Measurements from ENCODE around the gene POLD1. TPM values are rescaled to one million over a fixed set of nuclear protein-coding genes. Genes with fewer than 3 reads are reported as not detected.

Gene POLD1
- polyA plus RNA-seq: 1.2 TPM in 1 of 2 replicates, not detected in the other

GRCh38 chr19:50383852-50384684 is at the start of gene POLD1:
POLD1 (plus strand) TSS chr19:50384347; CDS start chr19:50398852, 14,505 bp downstream.

DNA sequence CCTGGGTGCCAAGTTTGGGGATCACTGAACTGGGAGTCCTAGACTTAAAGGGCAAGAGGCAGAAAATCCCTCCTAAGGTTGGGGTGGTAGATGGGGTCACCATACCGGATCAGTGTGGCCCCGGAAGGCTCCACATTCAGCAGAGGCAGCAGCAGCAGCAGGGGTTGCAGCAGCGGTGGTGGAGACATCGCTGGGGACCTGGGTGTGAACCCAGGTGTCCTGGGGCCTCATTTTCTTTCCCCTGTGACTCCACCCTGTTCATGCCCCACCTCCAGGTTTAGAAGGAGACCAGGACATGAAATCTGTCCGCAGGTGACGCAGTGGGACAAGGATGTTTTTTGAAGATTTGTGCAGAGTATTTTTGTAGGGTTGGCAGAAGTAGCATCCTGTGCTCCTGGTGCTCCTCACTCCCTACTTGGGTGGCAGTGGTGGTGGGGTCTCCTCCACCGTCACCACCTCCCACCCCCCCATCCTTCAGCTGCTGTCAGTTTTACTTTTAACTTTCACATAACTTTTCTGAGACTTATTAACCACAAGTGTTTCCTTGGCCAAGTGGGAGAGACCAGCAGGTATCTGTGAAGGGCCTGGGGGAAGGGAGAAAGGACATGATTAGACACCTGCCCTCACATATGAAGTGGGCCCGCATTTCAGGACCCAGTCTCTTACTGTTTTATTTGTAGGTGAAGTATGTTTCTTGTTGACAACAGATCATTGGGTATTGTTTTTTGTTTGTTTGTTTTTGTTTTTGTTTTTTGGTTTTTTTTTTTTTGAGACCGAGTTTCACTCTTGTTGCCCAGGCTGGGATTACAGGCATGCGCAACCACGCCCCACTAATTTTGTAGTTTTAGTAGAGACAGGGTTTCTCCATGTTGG is 18.5 kb upstream of the POLD1 start, which contains the start of gene NAPSA:
Gene NAPSA, minus strand, starts transcription at position 206 of the 873 bp plus-strand sequence. Its CDS starts 18 bp downstream, at position 188.

DNA sequence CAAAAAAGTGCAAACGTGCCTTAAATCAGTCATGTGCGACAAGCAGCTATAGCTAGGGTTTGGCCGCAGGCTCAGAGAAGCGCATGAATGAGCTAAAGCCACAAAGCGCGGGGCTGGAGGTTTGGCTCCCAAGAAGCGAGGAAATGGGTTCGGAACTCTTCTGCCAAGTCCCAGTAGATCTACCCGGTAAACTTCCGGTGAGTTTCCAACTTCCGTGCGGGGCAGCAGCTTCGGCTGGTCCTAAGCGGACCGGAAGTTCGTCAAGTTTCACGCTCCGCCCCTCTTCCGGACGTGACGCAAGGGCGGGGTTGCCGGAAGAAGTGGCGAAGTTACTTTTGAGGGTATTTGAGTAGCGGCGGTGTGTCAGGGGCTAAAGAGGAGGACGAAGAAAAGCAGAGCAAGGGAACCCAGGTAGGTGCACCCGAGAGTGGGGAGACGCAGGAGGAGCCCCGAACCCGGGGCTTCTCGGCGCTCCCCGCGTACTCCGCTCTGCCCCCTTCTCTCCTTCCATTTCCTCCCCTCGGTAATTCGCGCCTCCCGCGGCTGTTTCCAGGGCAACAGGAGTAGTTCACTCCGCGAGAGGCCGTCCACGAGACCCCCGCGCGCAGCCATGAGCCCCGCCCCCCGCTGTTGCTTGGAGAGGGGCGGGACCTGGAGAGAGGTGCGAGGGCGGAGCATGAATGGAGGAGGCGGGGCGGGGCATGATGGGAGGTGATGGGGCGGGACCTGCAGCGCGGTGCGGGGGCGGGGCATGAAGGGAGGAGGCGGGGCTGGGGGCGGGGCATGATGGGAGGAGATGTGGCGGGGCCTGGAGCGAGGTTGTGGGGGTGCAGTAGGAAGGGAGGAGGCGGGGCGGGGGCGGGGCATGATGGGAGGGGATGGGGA is 7.7 kb upstream of the POLD1 start, which contains the start of gene NR1H2:
Gene NR1H2, plus strand, starts transcription at position 292 of the 885 bp plus-strand sequence. CDS start 1,149 bp downstream, outside the sequence.

GRCh38 chr19:50418176-50419021 is 34.3 kb downstream of the POLD1 start, which contains the start of gene SPIB:
SPIB (plus strand) TSS chr19:50418938; CDS start chr19:50418963, 25 bp downstream.

DNA sequence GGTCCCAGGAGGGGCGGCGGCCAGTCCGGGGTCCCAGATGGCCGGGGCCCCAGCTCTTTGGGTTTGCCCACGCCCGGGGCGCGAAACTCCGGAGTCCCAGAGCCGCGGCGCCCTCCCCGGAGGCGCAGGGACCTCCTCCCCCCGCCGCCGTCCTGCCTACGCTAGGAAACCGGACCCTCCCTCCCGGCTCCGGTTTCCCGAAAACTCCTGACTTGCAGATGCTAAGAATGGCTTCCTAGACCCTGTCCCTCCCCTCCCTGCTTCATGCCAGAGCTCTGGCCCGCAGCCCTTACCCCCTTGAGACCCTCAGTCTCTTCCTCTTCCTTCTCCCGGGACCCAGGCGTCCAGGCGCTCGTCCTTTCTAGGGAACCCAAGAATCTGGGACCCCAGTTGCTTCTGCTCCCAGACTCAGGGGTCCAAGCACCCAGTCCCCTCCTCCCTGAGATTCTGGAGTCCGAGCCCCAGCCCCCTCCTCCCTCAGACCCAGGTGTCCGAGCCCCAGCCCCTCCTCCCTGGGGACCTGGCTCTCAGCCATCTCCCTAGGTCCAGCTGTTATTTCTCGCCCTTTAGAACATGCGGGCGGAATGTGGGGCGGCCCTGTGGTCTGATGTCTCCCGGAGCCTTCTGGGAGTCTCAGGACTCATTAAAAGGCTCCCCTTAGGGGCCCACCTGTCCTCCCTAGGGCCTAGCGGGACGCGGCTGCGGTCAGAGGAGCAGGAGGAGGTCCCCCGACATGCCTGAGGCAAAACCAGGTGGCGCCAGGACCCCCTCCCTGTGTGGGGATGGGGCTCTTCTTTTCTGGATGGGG is 48.3 kb downstream of the POLD1 start, which contains the start of gene MYBPC2:
Gene MYBPC2, plus strand, starts transcription at position 672 of the 808 bp plus-strand sequence. Its CDS starts 62 bp downstream, at position 734.

Other genes starting within 250 kb of the POLD1 start
- 1.0 TPM in 1 of 2 replicates, not detected in the other for gene IZUMO2, start 221.1 kb upstream of the POLD1 start, polyA plus RNA-seq
- gene MYH14, start 180.7 kb upstream of the POLD1 start, polyA plus RNA-seq: 2.1 and 6.2 TPM in 2 replicates
- gene KCNC3, start 55.0 kb upstream of the POLD1 start, polyA plus RNA-seq: 6.7 and 9.1 TPM in 2 replicates
- gene NAPSA, start 18.7 kb upstream of the POLD1 start, polyA plus RNA-seq: not detected in 2 replicates
- 1.1 and 2.3 TPM in 2 replicates for gene NR1H2, start 7.9 kb upstream of the POLD1 start, polyA plus RNA-seq
- not detected in 2 replicates for gene SPIB, start 34.6 kb downstream of the POLD1 start, polyA plus RNA-seq
- not detected in 2 replicates for gene MYBPC2, start 48.5 kb downstream of the POLD1 start, polyA plus RNA-seq
- 14.6 and 15.6 TPM in 2 replicates for gene EMC10, start 92.2 kb downstream of the POLD1 start, polyA plus RNA-seq
- 9.0 and 14.5 TPM in 2 replicates for gene GARIN5A, start 92.5 kb downstream of the POLD1 start, polyA plus RNA-seq
- 3.7 and 3.8 TPM in 2 replicates for gene JOSD2, start 126.8 kb downstream of the POLD1 start, polyA plus RNA-seq
- 21.7 and 23.2 TPM in 2 replicates for gene ASPDH, start 129.6 kb downstream of the POLD1 start, polyA plus RNA-seq
- 0.42 and 0.80 TPM in 2 replicates for gene LRRC4B, start 184.1 kb downstream of the POLD1 start, polyA plus RNA-seq

All from Purkinje cell (primary cell).